WTC11 (cell line): ENCODE results near the gene KIF26A. TPM values are rescaled to one million over a fixed set of nuclear protein-coding genes. Genes with fewer than 3 reads are reported as not detected.

Source experiments
- ATAC-seq: fragments of 200-7000 bp; cut with Tn5 transposase; 2 replicates; pipeline ENCODE4 v1.10.0; 2021; ENCODE audit warnings: mild to moderate bottlenecking, moderate library complexity
- CTCF ChIA-PET: fragments of 300-600 bp; sonication (Branson Sonifier 250); formaldehyde crosslinking; loops from one replicate; lab custom pipeline; 2021; ENCODE audit warnings: antibody characterized with exemption; lab: Charles Lee
- POLR2A ChIA-PET: fragments of 350-600 bp; sonication (Branson Sonifier 250); formaldehyde crosslinking; loops from one replicate; lab custom pipeline; 2021; ENCODE audit warnings: antibody characterized with exemption; lab: Charles Lee
- DNase-seq: peaks from one replicate; pipeline ENCODE4 v3.0.0; 2021; ENCODE audit warnings: low spot score
- H3K27ac Mint-ChIP-seq: 2 replicates; pipeline ENCODE4 v1.8.0; 2021; ENCODE audit warnings: mixed read lengths
- H3K27me3 Mint-ChIP-seq: 2 replicates; pipeline ENCODE4 v1.8.0; 2021; ENCODE audit warnings: low read depth, mild to moderate bottlenecking, moderate library complexity, mixed read lengths
- H3K36me3 Mint-ChIP-seq: 2 replicates; pipeline ENCODE4 v1.8.0; 2021; ENCODE audit warnings: mixed read lengths
- H3K4me1 Mint-ChIP-seq: 2 replicates; pipeline ENCODE4 v1.8.0; 2022; ENCODE audit warnings: mixed read lengths
- H3K4me3 Mint-ChIP-seq: 2 replicates; pipeline ENCODE4 v1.8.0; 2021; ENCODE audit warnings: mild to moderate bottlenecking, moderate library complexity, mixed read lengths
- H3K9me3 Mint-ChIP-seq: 2 replicates; pipeline ENCODE4 v1.8.0; 2021; ENCODE audit warnings: mixed read lengths
- CBFB ChIP-seq: sonication (generic); formaldehyde crosslinking; IDR thresholded peaks from 2 replicates; pipeline ENCODE4 v1.8.1; 2022; ENCODE audit warnings: mild to moderate bottlenecking, low read depth, missing genetic modification reagents
- CDX4 ChIP-seq: fragments of 250-450 bp; sonication (Bioruptor Pico); IDR thresholded peaks from 2 replicates; pipeline ENCODE4 v1.9.0; 2021; ENCODE audit warnings: moderate library complexity, mild to moderate bottlenecking, inconsistent platforms, borderline replicate concordance
- ELF4 ChIP-seq: sonication (generic); formaldehyde crosslinking; IDR thresholded peaks from 2 replicates; pipeline ENCODE4 v1.8.1; 2022; ENCODE audit warnings: low read depth, mild to moderate bottlenecking, moderate library complexity, missing genetic modification reagents
- EMX1 ChIP-seq: fragments of 250-450 bp; sonication (Bioruptor Pico); IDR thresholded peaks from 2 replicates; pipeline ENCODE4 v1.8.0; 2021; ENCODE audit warnings: mild to moderate bottlenecking
- ESRRA ChIP-seq: sonication (generic); formaldehyde crosslinking; IDR thresholded peaks from 2 replicates; pipeline ENCODE4 v1.8.1; 2022; ENCODE audit warnings: mild to moderate bottlenecking, missing genetic modification reagents, borderline replicate concordance
- FOXK1 ChIP-seq: sonication (generic); formaldehyde crosslinking; IDR thresholded peaks from 2 replicates; pipeline ENCODE4 v1.8.0; 2022; ENCODE audit warnings: mild to moderate bottlenecking, moderate library complexity, missing genetic modification reagents
- FOXP1 ChIP-seq: sonication (generic); formaldehyde crosslinking; IDR thresholded peaks from 2 replicates; pipeline ENCODE4 v1.8.0; 2022; ENCODE audit warnings: missing genetic modification reagents, mild to moderate bottlenecking, moderate library complexity, borderline replicate concordance
- GRHL2 ChIP-seq: fragments of 250-450 bp; sonication (Bioruptor Pico); IDR thresholded peaks from 2 replicates; pipeline ENCODE4 v1.8.0; 2022; ENCODE audit warnings: mild to moderate bottlenecking, moderate library complexity; ENCODE audit not compliant: insufficient replicate concordance, severe bottlenecking
- IRF2 ChIP-seq: sonication (generic); formaldehyde crosslinking; IDR thresholded peaks from 2 replicates; pipeline ENCODE4 v1.8.0; 2022; ENCODE audit warnings: low read depth, missing genetic modification reagents, borderline replicate concordance
- MXD4 ChIP-seq: fragments of 250-450 bp; sonication (Bioruptor Pico); IDR thresholded peaks from 2 replicates; pipeline ENCODE4 v1.8.0; 2021; ENCODE audit warnings: mild to moderate bottlenecking, moderate library complexity, borderline replicate concordance
- NR2C2 ChIP-seq: sonication (generic); formaldehyde crosslinking; IDR thresholded peaks from 2 replicates; pipeline ENCODE4 v1.8.0; 2022; ENCODE audit warnings: mild to moderate bottlenecking, missing genetic modification reagents
- PRRX2 ChIP-seq: fragments of 250-450 bp; sonication (Bioruptor Pico); IDR thresholded peaks from 2 replicates; pipeline ENCODE4 v1.8.0; 2021; ENCODE audit warnings: mild to moderate bottlenecking
- SMAD3 ChIP-seq: sonication (generic); formaldehyde crosslinking; IDR thresholded peaks from 2 replicates; pipeline ENCODE4 v1.8.0; 2022; ENCODE audit warnings: missing genetic modification reagents, mild to moderate bottlenecking, borderline replicate concordance
- TEAD1 ChIP-seq: sonication (generic); formaldehyde crosslinking; IDR thresholded peaks from 2 replicates; pipeline ENCODE4 v1.8.0; 2022; ENCODE audit warnings: mild to moderate bottlenecking, missing genetic modification reagents
- TP53 ChIP-seq: sonication (generic); formaldehyde crosslinking; IDR thresholded peaks from 2 replicates; pipeline ENCODE4 v1.8.1; 2023; ENCODE audit warnings: mild to moderate bottlenecking, missing genetic modification reagents
- ZNF281 ChIP-seq: sonication (generic); formaldehyde crosslinking; IDR thresholded peaks from 2 replicates; pipeline ENCODE4 v1.8.0; 2023; ENCODE audit warnings: mild to moderate bottlenecking, missing genetic modification reagents
- ZNF423 ChIP-seq: fragments of 250-450 bp; sonication (Bioruptor Pico); IDR thresholded peaks from 2 replicates; pipeline ENCODE4 v2.1.2; 2022; ENCODE audit warnings: mild to moderate bottlenecking, moderate library complexity
- ZNF532 ChIP-seq: fragments of 250-450 bp; sonication (Bioruptor Pico); IDR thresholded peaks from 2 replicates; pipeline ENCODE4 v1.9.0; 2021; ENCODE audit warnings: mild to moderate bottlenecking, borderline replicate concordance
- total RNA-seq: library from RNA; stranded (reverse); gene quantifications from 3 replicates; pipeline ENCODE4 v1.2.3, GENCODE V29; 2021
- TF ChIP-seq, protein P1 (sequence below): sonication (generic); formaldehyde crosslinking; IDR thresholded peaks from 2 replicates; pipeline ENCODE4 v1.8.1; 2022; ENCODE audit warnings: mild to moderate bottlenecking, missing genetic modification reagents, moderate library complexity, borderline replicate concordance
- TF ChIP-seq, protein P2 (sequence below): sonication (generic); formaldehyde crosslinking; IDR thresholded peaks from 2 replicates; pipeline ENCODE4 v1.8.1; 2023; ENCODE audit warnings: mild to moderate bottlenecking, moderate library complexity, missing genetic modification reagents

KIF26A gene
- total RNA-seq, 1 experiment from 2014 or later, result 53.4 TPM

DNA sequence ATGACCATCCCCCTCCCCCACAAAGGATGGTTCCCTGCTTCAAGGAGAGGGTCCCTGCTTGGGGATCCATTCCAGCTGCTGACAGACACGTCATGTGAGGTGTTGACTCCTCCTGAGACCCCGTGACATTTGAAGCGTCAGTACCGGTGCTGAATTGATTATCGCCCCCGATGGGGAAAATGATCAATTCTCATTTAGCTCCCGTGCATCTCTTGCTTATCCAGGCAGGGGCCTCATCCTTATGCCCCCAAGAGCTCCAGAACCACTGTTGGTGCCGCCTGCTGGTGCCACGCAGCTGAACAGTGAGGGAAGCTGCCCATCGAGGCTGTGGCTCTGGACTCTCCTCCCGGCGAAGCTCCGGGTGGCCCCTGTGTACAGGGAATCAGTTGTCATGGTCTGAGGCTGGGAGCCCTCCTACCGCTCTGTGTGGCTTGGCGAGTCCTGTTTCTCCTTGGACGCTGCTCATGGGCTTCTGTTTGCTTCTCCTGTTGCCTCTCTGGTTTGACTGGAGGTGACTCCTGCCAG lies 4.6 kb downstream of the KIF26A start:
- TF ChIP-seq ESRRA (CRISPR knock-in tag) (no peak), ELF4 (CRISPR knock-in tag) (no peak), TEAD1 (CRISPR knock-in tag) (no peak), PRRX2 (CRISPR knock-in tag) (no peak), ZNF532 (no peak), NR2C2 (CRISPR knock-in tag) (no peak)
- TF ChIP-seq, protein P1, sequence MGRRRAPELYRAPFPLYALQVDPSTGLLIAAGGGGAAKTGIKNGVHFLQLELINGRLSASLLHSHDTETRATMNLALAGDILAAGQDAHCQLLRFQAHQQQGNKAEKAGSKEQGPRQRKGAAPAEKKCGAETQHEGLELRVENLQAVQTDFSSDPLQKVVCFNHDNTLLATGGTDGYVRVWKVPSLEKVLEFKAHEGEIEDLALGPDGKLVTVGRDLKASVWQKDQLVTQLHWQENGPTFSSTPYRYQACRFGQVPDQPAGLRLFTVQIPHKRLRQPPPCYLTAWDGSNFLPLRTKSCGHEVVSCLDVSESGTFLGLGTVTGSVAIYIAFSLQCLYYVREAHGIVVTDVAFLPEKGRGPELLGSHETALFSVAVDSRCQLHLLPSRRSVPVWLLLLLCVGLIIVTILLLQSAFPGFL, result no peak
- TF ChIP-seq, protein P2, sequence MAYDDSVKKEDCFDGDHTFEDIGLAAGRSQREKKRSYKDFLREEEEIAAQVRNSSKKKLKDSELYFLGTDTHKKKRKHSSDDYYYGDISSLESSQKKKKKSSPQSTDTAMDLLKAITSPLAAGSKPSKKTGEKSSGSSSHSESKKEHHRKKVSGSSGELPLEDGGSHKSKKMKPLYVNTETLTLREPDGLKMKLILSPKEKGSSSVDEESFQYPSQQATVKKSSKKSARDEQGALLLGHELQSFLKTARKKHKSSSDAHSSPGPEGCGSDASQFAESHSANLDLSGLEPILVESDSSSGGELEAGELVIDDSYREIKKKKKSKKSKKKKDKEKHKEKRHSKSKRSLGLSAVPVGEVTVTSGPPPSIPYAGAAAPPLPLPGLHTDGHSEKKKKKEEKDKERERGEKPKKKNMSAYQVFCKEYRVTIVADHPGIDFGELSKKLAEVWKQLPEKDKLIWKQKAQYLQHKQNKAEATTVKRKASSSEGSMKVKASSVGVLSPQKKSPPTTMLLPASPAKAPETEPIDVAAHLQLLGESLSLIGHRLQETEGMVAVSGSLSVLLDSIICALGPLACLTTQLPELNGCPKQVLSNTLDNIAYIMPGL, result no peak
- ChIA-PET CTCF (no interaction called here), POLR2A (no interaction called here)
- Mint-ChIP-seq H3K4me1 (peaks cover 40% of the 10 kb centered on the region), H3K36me3 (no peaks in the 10 kb centered on the region), H3K4me3 (no peak overlapping the region), H3K27ac (no peak overlapping the region), H3K9me3 (no peaks in the 10 kb centered on the region), H3K27me3 (no peaks in the 10 kb centered on the region)
- peak; percentile 7 for DNase-seq
- no peak for ATAC-seq

GRCh38 chr14:104143521-104144452 lies 5.4 kb downstream of the KIF26A start:
- peak; percentile 10 for DNase-seq
- no peak for ATAC-seq
- CTCF ChIA-PET, result interaction anchor here (0.9 to 1.6 kb wide), 5 partner anchors 25 to 420 kb away, joined by 3 to 5 read pairs (median 3); no protein-coding TSS in a partner anchor
- Mint-ChIP-seq H3K27me3 (no peaks in the 10 kb centered on the region), H3K4me1 (peaks cover 46% of the 10 kb centered on the region), H3K36me3 (no peaks in the 10 kb centered on the region), H3K4me3 (no peak overlapping the region), H3K27ac (0 out of 2 replicates have a peak overlapping the region, but pooled peaks have one; percentile 41), H3K9me3 (no peaks in the 10 kb centered on the region)
- POLR2A ChIA-PET, result no interaction called here
- no peak for TF ChIP-seq MXD4
- no peak for TF ChIP-seq EMX1
- no peak for TF ChIP-seq SMAD3
- no peak for TF ChIP-seq GRHL2
- TF ChIP-seq FOXP1 (CRISPR knock-in tag), result no peak
- no peak for TF ChIP-seq CDX4 (CRISPR knock-in tag)
- TF ChIP-seq, protein P2, result no peak
- TF ChIP-seq ZNF423 (CRISPR knock-in tag), result no peak
- no peak for TF ChIP-seq FOXK1
- TF ChIP-seq IRF2, result no peak
- no peak for TF ChIP-seq TP53 (CRISPR knock-in tag)
- no peak for TF ChIP-seq ESRRA (CRISPR knock-in tag)
- TF ChIP-seq CBFB (CRISPR knock-in tag), result no peak
- no peak for TF ChIP-seq ZNF281 (CRISPR knock-in tag)
- no peak for TF ChIP-seq PRRX2 (CRISPR knock-in tag)
